Cortex of kidney (tissue), 1 donor: ENCODE results near the gene NUMA1.

Experiments used
- DNase-seq: peaks from one replicate; lab custom pipeline; 2025; lab: John Stamatoyannopoulos, UW

The NUMA1 gene

DNA sequence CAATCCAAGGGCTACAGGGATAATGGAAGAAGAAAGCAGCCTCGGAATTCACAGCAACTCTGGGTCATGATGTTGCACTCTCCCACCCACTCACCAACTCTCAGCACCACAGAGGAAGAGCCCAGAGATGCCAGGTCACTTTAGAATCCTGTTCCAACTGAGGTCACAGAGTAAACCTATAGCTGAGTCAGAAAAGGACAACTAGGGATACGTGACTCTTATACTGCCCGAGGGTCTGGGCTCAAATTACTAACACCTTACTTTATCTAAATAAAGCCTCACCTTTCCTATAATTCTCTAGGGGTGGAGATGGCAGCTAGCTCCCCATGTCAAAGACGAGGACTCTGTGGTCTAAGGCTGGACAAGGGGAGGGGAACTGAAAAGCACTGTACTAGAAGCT is 57.0 kb downstream of the NUMA1 start:
- no peak for DNase-seq

DNA sequence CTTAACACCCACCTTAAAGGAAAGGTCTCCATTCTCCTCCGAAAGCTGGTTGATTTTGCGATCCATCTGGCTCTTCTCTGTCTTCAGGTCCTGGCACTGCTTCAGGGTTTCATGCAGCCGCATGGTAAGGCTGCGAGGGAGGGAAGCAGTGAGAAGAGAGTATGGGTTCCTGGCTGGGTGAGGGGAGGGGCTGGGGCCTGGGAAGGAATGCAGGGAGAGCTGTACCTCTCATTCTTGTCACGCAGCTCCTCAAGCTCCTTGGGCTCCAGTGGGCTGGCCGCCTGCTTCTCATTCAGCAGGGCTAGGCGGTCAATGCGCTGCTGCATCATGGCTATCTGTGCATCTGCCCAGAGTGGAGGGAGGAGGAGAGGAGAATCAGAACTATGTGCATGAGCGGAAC is 62.2 kb downstream of the NUMA1 start:
- no peak for DNase-seq

DNA sequence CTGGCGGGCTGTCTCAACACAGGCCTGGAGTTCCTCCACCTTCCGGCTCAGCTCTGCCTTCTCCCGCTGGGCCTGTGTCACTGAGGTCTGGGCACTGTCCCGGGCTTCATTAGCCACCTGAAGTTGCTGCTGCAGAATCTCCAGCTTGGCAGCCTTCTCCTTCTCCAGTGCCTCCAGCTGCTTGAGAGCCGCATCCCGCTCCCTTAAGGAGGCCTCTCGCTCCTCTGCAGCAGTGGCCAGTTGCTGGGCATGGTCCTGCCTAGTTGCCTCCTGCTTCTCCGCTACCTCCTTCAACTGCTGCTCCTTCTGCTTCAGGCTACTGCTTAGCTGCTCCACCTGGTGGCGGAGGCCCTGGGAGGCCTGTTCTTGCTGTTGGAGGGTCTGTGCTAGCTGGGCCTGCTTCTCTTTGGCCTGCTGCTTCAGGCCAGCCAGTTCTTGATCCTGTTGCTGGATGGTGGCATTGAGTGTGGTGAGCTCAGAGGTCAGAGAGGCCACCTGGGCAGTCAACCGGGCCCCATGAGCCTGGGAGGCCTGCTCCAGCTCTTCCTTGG is 64.8 kb downstream of the NUMA1 start:
- no peak for DNase-seq

DNA sequence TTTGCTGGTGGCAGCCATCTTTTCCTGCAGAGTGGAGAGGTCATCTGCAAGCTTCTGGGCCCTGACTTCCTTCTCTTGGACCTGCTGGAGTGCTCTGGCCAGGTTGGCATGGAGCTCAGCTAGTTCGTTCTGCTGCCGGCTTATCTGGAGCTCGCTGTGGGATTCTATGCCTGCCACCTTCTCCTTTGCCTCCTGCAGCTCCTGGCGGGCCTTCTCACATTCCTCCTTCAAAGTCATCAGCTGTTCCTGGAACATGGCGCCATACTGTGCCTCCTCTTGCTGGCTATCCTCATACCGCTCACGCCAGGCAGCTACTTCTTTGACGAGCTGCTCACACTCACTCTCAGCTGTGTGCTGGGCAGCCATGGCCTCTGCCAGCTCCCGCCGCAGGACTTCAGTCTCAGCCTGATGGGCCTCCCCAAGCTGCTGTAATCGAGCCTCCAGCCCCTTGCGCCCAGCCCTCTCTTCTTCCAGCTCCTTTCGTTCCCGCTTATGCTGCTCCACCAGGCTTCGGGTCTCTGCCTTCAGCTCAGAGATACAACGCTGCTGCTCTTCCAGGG is 65.5 kb downstream of the NUMA1 start:
- no peak for DNase-seq

DNA sequence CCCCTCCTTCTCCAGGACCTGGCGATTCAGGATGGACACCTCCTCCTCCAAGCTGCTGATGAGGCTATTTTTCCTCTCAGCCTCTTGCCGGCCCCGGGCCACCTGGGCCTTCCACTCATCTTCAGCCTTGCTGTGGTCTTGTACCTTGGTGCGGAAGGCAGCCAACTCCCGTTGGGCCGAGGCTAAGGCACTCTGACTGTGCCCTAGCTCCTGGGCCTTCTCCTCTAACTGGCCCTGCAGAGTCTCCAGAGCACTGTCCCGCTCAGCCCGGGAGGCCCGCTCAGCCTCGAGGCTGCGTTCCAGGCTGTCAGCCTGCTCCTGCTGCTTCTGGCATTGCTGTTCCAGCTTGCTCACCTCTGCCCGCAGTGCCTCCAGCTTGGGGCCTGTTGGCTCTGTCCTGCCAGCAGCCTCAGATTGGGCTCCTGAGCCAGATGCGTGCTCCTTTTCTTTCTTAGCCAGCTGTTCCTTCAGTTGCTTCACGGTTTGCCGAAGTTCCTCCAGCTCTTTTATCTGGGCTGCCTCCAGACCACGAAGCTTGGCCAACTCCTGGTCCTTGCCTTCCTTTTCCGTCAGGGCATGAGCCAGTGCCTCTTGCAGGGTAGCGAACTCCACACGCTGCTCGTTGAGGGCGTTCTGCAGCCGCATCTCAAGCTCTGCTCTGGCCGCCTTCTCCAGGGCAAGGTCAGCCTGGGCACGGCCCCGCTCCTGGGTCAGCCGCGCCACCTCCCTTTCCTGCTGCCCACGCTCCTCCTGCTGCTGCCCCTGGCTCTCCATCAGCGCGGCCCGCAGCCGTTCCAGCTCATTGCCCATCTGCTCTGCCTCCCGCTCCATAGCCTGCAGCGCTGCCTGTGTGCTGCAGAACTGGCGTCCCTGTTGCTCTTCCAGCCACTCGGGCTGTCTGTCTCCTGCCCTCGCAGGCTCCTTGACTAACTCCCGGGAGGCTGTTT is 66.3 kb downstream of the NUMA1 start:
- no peak for DNase-seq

DNA sequence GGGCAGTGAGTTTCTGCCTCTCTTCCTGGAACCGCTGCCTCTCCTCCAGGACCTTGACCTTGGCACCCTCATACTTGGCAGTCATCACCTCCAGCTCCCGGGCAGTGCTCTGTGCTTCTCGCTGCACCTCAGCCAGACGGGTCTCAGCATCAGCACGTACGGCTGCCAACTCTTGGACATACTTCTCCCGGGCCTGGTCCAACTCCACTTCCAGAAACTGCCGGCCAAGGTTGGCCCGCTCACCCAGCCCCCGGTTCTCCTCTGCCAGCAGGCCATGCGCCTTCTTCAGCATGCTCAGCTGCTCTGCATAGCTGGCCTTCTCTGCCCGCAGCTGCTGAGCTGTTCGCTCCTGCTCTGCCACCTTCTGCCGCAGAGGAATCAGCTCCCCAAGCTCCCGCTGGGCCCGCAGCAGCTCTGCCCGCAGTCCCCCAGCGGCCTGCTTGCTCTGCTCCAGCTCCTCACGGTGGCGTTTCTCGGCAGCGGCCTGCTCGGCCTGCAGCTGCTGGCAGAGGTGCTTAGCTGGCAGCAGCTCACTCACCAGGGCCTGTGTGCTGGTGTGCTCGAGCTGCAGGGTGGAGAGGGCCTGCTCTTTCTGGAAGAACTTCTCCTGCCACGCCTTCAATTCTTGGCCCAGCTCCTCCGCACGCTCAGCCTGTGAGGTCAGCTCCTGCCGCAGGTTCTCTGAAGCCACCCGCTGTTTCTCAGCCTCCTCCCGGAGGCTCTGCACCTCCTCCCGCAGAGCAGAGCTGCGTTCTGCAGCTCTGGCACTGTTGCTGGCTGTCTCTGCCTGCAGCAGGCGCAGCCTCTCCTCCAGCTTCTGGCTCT is 67.2 kb downstream of the NUMA1 start:
- DNase-seq: no peak

DNA sequence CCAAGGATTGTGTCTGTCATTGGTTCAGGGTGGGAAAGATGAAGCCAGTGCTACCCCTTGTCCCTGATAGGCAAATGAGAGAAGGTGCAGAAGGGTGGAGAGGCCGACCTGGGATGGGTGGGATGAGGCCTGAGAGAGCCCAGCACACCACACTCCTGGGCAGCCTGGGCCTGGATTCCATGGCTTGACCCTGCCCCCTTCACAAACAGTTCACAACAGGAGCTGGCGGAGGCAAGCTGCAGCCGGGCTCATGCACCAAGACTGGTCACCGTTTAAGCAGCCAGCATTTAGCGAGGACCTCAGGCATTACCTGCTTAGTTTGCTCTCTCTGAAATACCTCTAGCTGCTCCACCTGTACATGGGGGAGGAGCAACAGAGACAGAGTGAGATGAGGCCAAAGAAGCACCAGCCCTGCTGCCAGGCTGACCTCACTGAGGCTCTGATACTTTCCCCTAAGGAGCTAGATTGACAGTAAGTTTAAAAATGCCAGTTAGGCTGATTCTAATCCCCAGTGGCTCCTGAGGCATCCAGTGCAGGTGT is 68.2 kb downstream of the NUMA1 start:
- DNase-seq: no peak

DNA sequence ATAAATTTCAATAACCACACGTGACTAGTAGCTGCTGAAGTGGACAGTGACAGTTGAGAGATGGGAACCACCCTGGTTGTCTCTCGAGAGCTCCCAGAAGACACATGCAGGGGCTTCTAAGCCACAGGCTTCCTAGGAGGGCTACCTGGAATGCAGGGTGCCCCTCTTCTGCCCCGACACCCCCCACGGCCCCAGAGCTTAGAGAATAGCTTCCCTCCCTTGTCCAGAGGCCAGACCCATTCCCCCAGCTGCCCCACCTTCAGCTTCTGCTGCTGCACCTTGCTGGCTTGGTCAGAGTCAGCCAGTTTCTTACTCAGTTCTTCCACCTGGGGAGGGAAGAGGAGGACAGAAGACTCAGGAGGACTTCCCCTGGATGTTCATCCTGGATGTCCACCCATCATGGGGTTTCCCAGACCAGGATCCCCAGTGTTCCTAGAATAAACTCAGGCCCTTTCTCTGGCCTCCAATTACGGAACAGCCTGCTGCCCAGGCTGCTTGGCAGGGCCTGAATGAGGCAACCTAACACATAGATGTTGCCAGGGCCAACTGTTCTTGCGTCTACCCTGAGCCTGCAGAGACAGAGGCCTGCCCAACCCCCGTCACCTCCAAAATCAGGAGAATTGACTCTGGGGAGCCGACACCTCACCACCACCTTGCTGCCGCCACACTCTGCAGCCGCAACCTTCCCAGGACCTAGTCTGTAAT is 69.7 kb downstream of the NUMA1 start:
- no peak for DNase-seq

DNA sequence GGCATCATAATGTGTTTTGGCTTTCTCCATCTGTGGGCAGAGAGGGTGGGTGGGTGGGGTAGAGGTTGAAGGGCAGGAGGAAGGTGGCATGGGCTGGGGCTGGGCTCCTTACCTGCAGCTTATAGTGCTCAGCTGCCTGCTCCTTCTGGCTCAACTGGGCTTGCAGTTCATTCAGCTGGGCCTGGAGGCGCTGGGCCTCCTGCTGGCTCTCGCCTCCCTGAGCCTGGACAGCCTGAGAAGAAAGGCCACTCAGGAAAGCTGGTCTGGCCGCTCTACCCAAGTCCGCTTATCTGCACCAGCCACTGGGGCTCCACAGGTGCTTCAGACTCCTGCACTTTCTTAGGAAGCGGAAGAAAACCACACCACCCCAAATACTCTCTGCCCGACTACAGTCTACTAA is 71.2 kb downstream of the NUMA1 start:
- no peak for DNase-seq

DNA sequence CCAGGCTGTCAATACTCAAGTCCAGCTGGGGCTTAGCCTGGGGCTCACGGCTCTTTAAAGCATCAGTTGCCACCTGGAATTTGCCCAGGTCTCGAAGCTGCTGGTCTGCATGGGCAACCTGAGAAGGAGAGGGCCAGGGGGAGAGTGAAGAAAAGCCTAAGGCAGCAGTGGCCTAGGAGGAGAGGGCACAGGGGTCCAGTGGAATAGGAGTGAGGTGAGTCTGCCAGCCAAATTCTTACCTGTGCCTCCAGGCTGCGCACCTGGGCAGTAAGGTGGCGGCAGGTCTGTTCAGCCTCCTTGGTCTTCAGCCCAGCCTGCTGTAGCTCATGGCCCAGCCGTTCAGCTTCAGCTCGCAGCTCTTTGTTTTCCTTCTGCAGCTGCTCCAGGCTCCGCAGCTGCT is 71.6 kb downstream of the NUMA1 start:
- DNase-seq: no peak

DNA sequence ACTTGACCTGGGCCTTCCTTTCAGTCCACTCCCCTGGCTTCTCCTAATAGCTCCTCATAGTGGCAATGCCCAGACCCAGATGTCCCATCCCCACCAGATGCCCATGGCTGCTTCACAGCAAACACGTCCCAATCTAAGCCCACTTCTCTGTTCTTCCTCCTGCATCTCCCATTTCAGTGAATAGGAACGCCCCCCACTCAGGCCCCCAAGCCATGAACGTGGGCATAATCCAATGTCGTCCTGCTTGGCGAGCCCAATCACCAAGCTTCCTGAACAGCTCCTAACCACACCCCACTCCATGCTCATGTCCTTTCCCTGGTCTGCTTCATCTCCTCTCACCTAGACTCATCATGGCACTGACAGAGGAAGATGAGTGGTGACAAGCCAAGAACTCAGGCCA is 72.8 kb downstream of the NUMA1 start:
- no peak for DNase-seq

DNA sequence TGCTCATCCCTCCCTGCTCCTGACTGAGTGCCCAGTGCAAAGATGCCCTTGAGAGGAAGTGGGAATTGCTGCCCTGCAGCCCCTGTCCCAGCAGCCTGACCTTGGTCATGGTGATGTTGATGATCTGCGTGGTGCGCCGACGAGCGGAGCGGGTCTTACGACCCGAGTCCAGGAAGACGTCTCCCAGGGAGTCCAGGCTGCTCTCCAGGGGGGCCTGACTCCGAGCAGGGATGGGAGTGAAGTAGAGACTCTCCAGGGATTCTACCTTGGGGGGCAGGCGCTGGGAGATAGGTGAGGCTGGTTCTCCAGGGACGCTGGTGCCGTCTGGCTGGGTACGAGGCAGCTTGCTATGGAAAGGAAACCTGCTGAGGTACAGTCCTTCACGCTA is 73.3 kb downstream of the NUMA1 start:
- DNase-seq: no peak

DNA sequence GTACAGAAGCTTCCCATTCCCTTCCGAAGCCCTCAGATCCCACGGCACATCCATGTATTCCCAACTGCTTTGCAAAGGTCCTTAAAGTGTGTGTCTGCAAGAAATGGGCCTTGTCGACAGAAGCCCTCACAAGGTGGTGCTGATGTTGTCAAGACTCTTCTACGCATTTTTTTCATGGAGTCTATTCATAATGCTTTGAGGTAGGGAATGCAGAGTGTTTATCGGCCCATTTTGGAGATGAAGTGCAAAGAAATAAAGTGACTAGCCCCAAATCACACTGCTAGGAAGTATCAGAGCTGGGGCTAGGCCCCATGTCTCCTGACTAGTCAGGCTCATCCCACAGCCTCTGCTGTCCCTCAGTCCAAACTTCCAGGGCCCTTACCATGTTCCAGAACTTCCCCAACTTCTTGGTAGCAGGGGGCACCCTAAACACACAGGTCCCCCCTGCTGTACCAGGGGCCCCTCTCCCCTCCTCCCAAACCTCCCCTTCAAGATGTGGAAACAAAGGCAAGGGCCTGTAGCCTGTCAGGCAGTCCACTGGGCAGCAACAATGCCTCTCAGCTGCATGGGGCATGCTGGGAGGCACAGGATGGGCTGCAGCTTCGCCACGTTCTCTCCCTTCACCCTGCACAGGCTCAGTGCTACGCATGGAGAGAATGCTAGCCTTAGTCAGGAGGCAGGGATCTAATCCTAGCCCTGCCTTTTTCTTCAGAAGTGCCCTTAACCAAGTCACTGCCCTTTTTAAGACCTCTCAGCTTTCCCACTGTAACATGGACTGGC is 73.8 kb downstream of the NUMA1 start:
- no peak for DNase-seq

DNA sequence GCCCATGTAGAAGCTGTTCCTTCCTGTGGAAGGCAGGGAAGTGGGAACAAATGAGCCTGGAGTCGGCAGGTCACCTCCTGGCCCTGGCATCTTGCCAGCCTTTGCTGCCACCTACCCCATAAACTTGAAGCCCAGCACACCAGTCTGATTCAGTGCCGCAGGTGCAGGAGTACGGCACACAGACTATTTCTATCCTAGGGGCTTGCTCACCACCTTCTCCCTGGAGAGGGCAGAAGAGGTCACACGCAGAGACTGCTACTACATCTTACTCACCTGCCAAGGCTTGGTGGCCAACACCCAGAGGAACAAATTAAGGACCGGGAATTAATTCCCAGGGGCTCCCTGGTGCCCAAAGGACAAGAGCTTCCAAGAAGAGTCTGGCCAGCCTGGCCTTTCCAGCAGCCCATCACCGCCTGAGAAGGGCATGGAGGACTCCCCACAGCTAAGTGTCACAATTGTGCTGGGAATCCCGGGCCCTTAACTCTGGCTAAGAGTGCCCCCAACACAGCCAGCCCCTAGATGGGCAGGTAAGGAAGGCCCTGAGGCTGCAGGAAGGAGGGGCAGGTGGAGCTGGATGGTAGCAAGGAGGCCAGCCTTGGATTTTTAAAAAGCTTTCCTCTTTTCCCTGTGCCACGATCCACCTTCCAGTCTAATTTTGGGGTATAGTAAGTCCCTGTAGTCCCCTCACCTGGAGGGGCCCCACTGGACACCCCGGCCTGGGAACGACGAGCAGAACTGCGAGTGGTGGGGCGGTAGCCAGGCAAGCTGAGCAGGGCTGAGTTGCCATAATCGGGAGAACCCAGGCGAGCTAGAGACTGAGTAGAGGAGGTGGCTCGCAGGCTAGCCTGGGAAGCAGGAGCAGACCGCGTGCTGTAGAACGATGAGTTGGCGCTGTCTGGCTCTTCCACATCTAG is 74.7 kb downstream of the NUMA1 start:
- DNase-seq: no peak

DNA sequence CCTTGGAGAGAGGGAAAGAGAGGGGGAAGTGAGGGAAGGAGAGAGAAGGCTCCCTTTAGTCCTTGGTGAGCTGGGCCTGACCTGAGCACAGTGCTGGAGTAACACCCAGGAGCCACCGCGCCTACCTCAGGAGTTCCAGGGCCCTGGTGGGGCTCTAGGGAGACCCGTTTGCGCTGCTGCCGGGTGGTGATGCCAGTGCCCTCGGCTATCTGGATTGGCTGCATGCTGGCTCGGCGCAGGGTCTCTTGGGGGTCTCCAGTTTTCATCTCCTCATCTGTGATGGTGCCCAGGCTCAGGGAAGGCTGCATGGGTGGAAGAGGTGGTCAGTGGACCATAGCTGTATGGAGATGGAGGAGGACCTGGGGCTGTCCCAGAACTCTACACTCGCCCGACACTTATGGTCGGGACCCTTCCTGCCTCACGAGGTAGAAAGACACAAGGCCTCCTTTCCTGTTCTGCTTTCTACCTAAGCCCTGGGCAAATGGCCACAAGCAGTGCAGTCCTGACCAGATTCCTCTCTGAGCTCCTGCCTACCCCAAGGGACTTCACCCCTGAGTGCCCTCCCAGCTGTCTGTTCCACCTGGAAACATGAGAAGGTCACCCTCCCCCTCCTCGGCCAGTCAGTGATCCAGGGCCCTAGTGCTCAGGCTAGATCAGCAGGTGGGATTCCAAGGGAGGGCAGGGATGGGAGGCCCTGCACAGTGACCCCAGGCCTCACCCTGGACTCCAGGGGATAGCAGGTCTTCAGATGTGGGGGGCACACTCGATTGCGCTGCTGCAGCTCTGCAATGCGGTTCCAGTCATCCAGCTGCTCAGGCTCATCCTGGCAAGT is 75.6 kb downstream of the NUMA1 start:
- DNase-seq: no peak

DNA sequence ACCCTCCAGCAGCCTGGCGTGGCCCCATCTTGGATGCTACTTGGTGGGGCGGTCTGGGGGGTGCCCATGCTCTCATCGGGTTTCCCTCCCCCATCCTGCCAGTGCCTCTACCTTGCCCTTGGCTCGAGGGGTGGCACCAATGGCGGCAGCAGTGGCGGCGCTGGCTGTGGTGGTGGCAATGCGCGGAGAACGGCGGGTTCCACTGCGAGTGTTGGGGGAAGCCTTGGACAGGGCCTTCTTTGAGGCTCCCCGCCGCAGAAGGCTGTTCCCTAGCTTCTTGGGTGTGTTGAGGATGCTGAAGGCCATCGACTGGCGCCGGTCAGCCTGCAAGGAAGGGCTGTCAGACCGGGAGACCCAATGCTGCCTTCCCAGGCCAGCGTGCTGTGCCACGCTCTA is 76.6 kb downstream of the NUMA1 start:
- DNase-seq: no peak

DNA sequence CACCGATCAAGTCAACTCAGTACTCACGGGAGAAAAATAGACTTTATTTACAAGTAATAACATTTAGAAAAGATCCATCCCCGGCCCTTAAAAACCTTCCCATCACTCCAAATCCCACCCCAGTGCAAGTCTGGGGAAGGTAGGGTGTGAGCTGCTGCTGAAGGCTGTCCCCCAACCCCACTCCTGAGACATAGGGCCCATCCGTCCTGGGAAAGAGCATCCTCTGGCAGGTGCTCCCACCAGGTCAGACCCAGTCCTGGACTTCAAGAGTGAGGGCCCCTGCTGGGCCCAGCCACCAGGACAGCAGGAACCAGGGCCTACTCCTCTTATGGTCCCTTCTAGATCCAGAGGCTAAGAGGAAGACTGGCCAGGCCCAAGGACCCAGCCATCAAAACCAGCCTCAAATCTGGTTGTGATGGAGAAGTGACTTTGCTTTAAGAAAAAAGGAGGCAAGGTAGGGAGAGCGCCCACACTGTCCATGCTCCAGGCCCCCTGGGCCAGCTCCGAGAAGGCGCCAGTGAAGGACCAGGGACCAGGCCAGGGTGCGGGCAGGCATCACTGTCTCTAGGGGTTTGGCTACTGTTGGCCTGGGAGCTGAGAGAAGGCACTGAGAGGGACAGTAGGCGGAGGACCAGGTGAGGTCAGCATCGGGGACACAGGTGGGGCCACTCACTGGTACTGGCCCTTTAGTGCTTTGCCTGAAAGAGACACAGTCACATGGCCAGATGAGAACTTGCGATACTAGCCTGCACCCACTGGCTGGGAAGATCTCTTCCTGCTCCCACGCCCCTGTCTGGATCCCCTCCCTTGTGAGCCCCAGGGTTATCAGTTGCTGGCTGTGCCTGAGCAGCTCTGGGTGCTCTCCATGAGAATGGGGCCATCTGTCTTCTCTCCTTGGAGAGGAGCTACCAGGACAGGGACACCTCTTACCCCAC is 77.2 kb downstream of the NUMA1 start:
- DNase-seq: no peak
